ENCODE data around the gene MAP3K6. TPM values are rescaled to one million over a fixed set of nuclear protein-coding genes. Genes with fewer than 3 reads are reported as not detected.

MAP3K6 gene
- total RNA-seq, 1 donor from 2014 or later = 45.2 TPM

DNA sequence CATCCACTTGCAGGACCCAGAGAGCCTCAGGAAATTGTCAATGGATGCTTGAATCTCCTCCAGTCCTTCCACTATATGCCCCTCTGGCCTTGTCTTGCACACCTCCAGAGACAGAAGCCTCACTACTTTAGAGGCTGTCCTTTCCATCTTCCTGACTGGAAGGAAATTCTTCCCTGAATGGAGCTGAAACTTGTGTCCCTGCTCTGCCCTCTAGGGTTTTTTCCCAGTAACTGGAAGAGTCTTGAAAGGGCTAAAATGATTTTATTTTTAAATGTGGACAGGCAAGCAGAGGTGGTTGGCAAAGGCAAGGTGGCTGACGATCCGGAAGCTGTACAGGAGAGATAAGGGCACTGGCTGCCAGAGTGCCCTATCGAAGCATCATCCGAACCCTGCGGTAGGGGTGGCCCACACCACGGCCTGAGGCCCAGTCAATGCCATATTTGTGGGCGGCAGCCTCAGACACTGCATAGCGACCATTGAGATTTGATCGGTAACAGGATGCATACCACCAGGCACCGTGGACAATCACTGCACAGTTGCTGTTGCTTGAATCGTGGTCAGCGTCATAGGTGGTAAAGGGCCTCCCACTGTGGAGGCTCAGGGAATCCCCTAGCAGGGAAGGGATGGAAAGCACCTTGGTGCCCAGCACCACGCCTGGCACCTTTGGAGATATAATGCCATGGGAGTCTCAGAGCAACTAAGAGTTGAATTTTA is 2.3 kb upstream of the MAP3K6 start:
- Histone ChIP-seq H3K27me3 (ENCODE audit: low read depth) (no peaks in the 10 kb centered on the region), H3K36me3 (peaks cover 11% of the 10 kb centered on the region), H3K9me3 (replicated peaks) (no peaks in the 10 kb centered on the region), H3K4me1 (peaks cover 51% of the 10 kb centered on the region), H3K27ac (replicated peaks) (peak overlapping the region; percentile 100), H3K4me3 (no peak overlapping the region)
- TF ChIP-seq, protein P1, sequence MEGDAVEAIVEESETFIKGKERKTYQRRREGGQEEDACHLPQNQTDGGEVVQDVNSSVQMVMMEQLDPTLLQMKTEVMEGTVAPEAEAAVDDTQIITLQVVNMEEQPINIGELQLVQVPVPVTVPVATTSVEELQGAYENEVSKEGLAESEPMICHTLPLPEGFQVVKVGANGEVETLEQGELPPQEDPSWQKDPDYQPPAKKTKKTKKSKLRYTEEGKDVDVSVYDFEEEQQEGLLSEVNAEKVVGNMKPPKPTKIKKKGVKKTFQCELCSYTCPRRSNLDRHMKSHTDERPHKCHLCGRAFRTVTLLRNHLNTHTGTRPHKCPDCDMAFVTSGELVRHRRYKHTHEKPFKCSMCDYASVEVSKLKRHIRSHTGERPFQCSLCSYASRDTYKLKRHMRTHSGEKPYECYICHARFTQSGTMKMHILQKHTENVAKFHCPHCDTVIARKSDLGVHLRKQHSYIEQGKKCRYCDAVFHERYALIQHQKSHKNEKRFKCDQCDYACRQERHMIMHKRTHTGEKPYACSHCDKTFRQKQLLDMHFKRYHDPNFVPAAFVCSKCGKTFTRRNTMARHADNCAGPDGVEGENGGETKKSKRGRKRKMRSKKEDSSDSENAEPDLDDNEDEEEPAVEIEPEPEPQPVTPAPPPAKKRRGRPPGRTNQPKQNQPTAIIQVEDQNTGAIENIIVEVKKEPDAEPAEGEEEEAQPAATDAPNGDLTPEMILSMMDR (IDR thresholded peaks at IDR 0.05; ENCODE audit: borderline replicate concordance) = peak; percentile 33
- no peak for DNase-seq
- intact Hi-C loops (cut with micrococcal nuclease) = no loop called here

GRCh38 chr1:27367160-27367650 is 444 bp upstream of the MAP3K6 start:
- no peak for DNase-seq
- Histone ChIP-seq H3K4me3 (peak overlapping the region; percentile 91), H3K9me3 (replicated peaks) (no peaks in the 10 kb centered on the region), H3K4me1 (peaks cover 56% of the 10 kb centered on the region), H3K27ac (replicated peaks) (peak overlapping the region; percentile 100), H3K36me3 (peaks cover 30% of the 10 kb centered on the region), H3K27me3 (ENCODE audit: low read depth) (no peaks in the 10 kb centered on the region)
- intact Hi-C loops (cut with micrococcal nuclease) = no loop called here
- TF ChIP-seq, protein P1 (IDR thresholded peaks at IDR 0.05; ENCODE audit: borderline replicate concordance) = no peak

GRCh38 chr1:27366113-27366410 is 699 bp downstream of the MAP3K6 start:
- Histone ChIP-seq H3K9me3 (replicated peaks) (no peaks in the 10 kb centered on the region), H3K36me3 (peaks cover 41% of the 10 kb centered on the region), H3K27me3 (ENCODE audit: low read depth) (no peaks in the 10 kb centered on the region), H3K4me3 (peak overlapping the region; percentile 91), H3K27ac (replicated peaks) (peak overlapping the region; percentile 100), H3K4me1 (peaks cover 56% of the 10 kb centered on the region)
- DNase-seq = peak; percentile 94
- intact Hi-C loops (cut with micrococcal nuclease) = no loop called here
- TF ChIP-seq, protein P1 (IDR thresholded peaks at IDR 0.05; ENCODE audit: borderline replicate concordance) = no peak

GRCh38 chr1:27365372-27366112 is 1.2 kb downstream of the MAP3K6 start:
- Histone ChIP-seq H3K36me3 (peaks cover 46% of the 10 kb centered on the region), H3K4me3 (peak overlapping the region; percentile 91), H3K27ac (replicated peaks) (peak overlapping the region; percentile 100), H3K4me1 (peaks cover 61% of the 10 kb centered on the region), H3K27me3 (ENCODE audit: low read depth) (no peaks in the 10 kb centered on the region), H3K9me3 (replicated peaks) (no peaks in the 10 kb centered on the region)
- TF ChIP-seq, protein P1 (IDR thresholded peaks at IDR 0.05; ENCODE audit: borderline replicate concordance) = no peak
- peak; percentile 91 for DNase-seq
- intact Hi-C loops (cut with micrococcal nuclease) = no loop called here

DNA sequence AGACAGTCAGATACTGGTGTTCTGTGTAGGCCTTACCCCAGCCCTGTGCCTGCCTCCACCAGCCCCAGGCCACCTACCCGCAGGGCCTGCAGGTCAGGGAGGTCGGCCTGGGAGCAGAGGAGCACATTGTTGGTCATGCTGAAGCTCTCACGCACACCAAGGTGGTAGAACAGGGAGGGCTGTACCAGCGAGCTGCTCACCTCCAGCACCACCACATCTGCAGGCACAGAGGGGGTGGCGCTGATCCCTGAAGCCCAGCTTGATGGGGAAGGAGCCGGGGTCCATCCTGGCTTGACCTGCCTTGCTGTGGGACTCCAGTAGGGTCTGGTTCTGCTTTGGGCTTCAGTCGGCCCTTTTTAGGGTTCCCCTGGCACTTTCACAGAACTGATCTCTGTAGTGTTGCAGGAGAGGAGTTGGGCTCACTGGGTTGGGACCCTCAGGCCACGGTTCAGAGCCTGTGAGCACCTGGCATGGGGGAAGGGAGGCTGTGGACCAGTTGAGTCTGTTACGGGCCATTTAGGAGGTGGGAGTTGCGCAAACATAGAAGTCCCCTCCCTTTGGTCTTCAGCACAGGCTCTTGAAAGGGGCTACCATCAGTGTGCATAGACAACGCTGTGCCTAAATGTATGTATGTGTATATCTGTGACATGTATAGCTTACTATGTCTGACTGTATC is 1.9 kb downstream of the MAP3K6 start:
- intact Hi-C loops (cut with micrococcal nuclease) = no loop called here
- Histone ChIP-seq H3K36me3 (peaks cover 53% of the 10 kb centered on the region), H3K4me1 (peaks cover 68% of the 10 kb centered on the region), H3K27ac (replicated peaks) (peak overlapping the region; percentile 100), H3K4me3 (peak overlapping the region; percentile 91), H3K27me3 (ENCODE audit: low read depth) (no peaks in the 10 kb centered on the region), H3K9me3 (replicated peaks) (no peaks in the 10 kb centered on the region)
- TF ChIP-seq, protein P1 (IDR thresholded peaks at IDR 0.05; ENCODE audit: borderline replicate concordance) = no peak
- DNase-seq = no peak

Measured in left ventricle myocardium inferior (tissue), 1 donor.